GM21528 (cell line): ENCODE results near the gene G3BP2.
"Not testable (repeated sequence)": the region's sequence is repeated elsewhere in the genome, so short reads cannot be mapped to it uniquely, and the experiment has no call there.

Experiments
- ATAC-seq: cut with Tn5 transposase; IDR thresholded peaks from one replicate; pipeline ENCODE4 v1.9.1; 2021; ENCODE audit warnings: mild to moderate bottlenecking, moderate library complexity; ENCODE audit not compliant: unreplicated experiment, low FRiP score

G3BP2 gene

GRCh38 chr4:75673027-75673958, at the start of gene G3BP2:
TSS of gene G3BP2 (minus strand) at chr4:75673411. CDS start at chr4:75662025, 11,386 bp downstream.
- peak; percentile 90 for ATAC-seq

- no peak for ATAC-seq
These were observed 49.2 kb upstream of the G3BP2 start for GRCh38 chr4:75722417-75722816.

- ATAC-seq: no peak
These were observed 45.3 kb upstream of the G3BP2 start for GRCh38 chr4:75718529-75718928.

GRCh38 chr4:75717408-75717807, 44.2 kb upstream of the G3BP2 start:
- ATAC-seq: no peak

GRCh38 chr4:75716054-75716453, 42.8 kb upstream of the G3BP2 start:
- not testable (repeated sequence) for ATAC-seq

GRCh38 chr4:75715105-75715799, 42.0 kb upstream of the G3BP2 start:
- no peak for ATAC-seq

GRCh38 chr4:75714704-75715103, 41.5 kb upstream of the G3BP2 start:
- ATAC-seq: no peak

GRCh38 chr4:75714011-75714410, 40.8 kb upstream of the G3BP2 start:
- no peak for ATAC-seq

- no peak for ATAC-seq
These were observed 37.0 kb upstream of the G3BP2 start for GRCh38 chr4:75710246-75710645.

GRCh38 chr4:75708218-75708691, 35.0 kb upstream of the G3BP2 start:
- no peak for ATAC-seq

GRCh38 chr4:75705198-75705977, 32.2 kb upstream of the G3BP2 start:
- ATAC-seq: no peak

GRCh38 chr4:75702919-75703411, 29.8 kb upstream of the G3BP2 start:
- ATAC-seq: no peak

GRCh38 chr4:75699299-75699698, 26.1 kb upstream of the G3BP2 start:
- ATAC-seq: no peak

GRCh38 chr4:75698963-75699228, 25.7 kb upstream of the G3BP2 start:
- peak; percentile 51 for ATAC-seq

- ATAC-seq: peak; percentile 90
These were observed 25.2 kb upstream of the G3BP2 start for GRCh38 chr4:75698162-75698962.

GRCh38 chr4:75696581-75696980, 23.4 kb upstream of the G3BP2 start:
- no peak for ATAC-seq

- no peak for ATAC-seq
These were observed 22.9 kb upstream of the G3BP2 start for GRCh38 chr4:75696071-75696470.

- ATAC-seq: not testable (repeated sequence)
These were observed 18.9 kb upstream of the G3BP2 start for GRCh38 chr4:75692066-75692465.

GRCh38 chr4:75687125-75687524, 13.9 kb upstream of the G3BP2 start:
- ATAC-seq: not testable (repeated sequence)

- no peak for ATAC-seq
These were observed 13.1 kb upstream of the G3BP2 start for GRCh38 chr4:75686346-75686745.
